ENCODE measurements around the gene COTL1.

- TF ChIP-seq PATZ1 (CRISPR knock-in tag; IDR thresholded peaks at IDR 0.05) (no peak), SIX1 (CRISPR knock-in tag; IDR thresholded peaks at IDR 0.05; ENCODE audit: borderline replicate concordance) (no peak), ZBTB1 (CRISPR knock-in tag; IDR thresholded peaks at IDR 0.05; ENCODE audit: borderline replicate concordance) (no peak), ZNF407 (CRISPR knock-in tag; IDR thresholded peaks at IDR 0.05; ENCODE audit: not compliant biosample characterization) (no peak), TAF1 (CRISPR knock-in tag; IDR thresholded peaks at IDR 0.05) (no peak), POLR2A (IDR thresholded peaks at IDR 0.05; ENCODE audit: insufficient read depth in 1 of 2, low read depth in 2 of 2, low read length in 2 of 2) (no peak), TP53 (CRISPR knock-in tag; conservative IDR thresholded peaks at IDR 0.05) (no peak), KIAA2018 (CRISPR knock-in tag; IDR thresholded peaks at IDR 0.05; ENCODE audit: borderline replicate concordance) (no peak)
Measured at GRCh38 chr16:84575914-84576313, 42.0 kb downstream of the COTL1 start.
